Measurements from ENCODE around the gene SLC30A3. TPM values are rescaled to one million over a fixed set of nuclear protein-coding genes. Genes with fewer than 3 reads are reported as not detected.

Gene SLC30A3
- total RNA-seq, 1 donor from 2014 or later: 0.16 TPM

DNA sequence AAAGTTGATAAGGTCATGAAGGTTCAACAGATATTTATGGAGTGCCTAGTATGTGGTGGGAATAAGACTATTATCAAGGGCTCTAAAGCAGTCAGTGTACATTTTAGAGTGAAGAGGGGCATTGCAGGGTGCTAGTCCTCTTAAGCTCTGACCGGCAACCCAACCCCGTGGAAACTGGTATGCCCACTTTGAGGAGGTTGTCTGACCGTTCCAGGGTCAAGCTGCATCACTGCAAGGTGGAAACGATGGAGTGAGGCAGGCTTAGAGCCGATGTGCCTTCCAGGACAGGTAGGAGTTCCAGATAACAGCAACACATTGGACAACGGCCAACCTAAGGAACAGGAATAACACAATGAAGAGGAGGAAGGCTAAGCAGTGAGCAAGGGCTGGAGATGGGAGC lies 46.8 kb upstream of the SLC30A3 start:
- Histone ChIP-seq H3K4me3 (ENCODE audit: insufficient read depth, low read depth, low read length) (no peak overlapping the region), H4K20me1 (ENCODE audit: insufficient read depth, low read length) (peaks cover 36% of the 10 kb centered on the region), H3K9me3 (ENCODE audit: insufficient read depth, low read depth, low read length) (no peaks in the 10 kb centered on the region), H3K27me3 (ENCODE audit: insufficient read depth, low read length) (peaks cover 41% of the 10 kb centered on the region), H3K9ac (ENCODE audit: low read length) (no peak overlapping the region), H3K27ac (ENCODE audit: low read depth, low read length) (no peak overlapping the region), H3K36me3 (ENCODE audit: insufficient read depth, low read length) (no peaks in the 10 kb centered on the region), H2AFZ (ENCODE audit: low read depth, low read length) (no peak overlapping the region), H3K4me2 (ENCODE audit: low read length) (no peak overlapping the region), H3K79me2 (ENCODE audit: insufficient read depth, low read length) (no peaks in the 10 kb centered on the region), H3K4me1 (ENCODE audit: insufficient read depth, low read length) (peaks cover 3% of the 10 kb centered on the region)
- Mint-ChIP-seq H3K27ac (ENCODE audit: unreplicated experiment) (no peak overlapping the region), H3K4me3 (ENCODE audit: unreplicated experiment) (no peak overlapping the region), H3K9me3 (ENCODE audit: unreplicated experiment) (peaks cover 4% of the 10 kb centered on the region), H3K4me1 (ENCODE audit: low read depth, unreplicated experiment) (no peaks in the 10 kb centered on the region), H3K36me3 (ENCODE audit: low read depth, unreplicated experiment) (peaks cover 18% of the 10 kb centered on the region), H3K27me3 (ENCODE audit: low read depth, unreplicated experiment) (peaks cover 32% of the 10 kb centered on the region)
- DNase-seq (ENCODE audit: low read depth) (no peak), FAIRE-seq (no peak)
- TF ChIP-seq, protein P1, sequence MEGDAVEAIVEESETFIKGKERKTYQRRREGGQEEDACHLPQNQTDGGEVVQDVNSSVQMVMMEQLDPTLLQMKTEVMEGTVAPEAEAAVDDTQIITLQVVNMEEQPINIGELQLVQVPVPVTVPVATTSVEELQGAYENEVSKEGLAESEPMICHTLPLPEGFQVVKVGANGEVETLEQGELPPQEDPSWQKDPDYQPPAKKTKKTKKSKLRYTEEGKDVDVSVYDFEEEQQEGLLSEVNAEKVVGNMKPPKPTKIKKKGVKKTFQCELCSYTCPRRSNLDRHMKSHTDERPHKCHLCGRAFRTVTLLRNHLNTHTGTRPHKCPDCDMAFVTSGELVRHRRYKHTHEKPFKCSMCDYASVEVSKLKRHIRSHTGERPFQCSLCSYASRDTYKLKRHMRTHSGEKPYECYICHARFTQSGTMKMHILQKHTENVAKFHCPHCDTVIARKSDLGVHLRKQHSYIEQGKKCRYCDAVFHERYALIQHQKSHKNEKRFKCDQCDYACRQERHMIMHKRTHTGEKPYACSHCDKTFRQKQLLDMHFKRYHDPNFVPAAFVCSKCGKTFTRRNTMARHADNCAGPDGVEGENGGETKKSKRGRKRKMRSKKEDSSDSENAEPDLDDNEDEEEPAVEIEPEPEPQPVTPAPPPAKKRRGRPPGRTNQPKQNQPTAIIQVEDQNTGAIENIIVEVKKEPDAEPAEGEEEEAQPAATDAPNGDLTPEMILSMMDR (IDR thresholded peaks at IDR 0.05; ENCODE audit: insufficient read depth, low read depth, low read length): no peak
- TF ChIP-seq EZH2 (IDR thresholded peaks at IDR 0.05; ENCODE audit: insufficient read depth, low read length): no peak

DNA sequence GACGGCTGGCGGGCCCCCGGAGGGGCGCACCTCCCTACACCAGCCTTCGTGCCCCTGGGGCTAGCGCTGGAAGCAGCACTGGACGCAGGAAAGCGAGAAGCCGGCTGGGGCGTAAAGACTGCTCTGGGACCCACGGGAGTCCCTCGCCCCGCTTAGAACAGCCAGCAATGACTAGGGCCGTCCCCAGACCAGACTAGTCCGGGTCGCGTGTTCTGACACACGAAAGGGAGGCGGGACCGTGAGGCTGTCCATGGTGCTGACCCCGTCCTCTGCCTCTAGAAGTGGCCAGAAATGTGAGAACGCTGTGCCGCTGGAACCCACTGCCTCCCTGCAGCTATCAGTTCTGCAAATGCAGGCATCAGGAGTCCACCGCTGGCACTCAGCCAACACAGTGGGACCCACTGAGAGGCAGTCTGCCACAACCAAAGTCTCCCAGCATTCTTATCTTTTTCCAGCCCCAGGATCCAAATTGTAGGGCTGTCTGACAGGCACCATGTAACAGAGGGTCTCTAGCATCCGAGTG lies 45.6 kb upstream of the SLC30A3 start, which contains the start of gene UCN:
Gene UCN (minus strand): TSS at position 87 of the 523 bp plus-strand sequence. CDS start 550 bp downstream, outside the sequence.
- FAIRE-seq (no peak), DNase-seq (ENCODE audit: low read depth) (peak; percentile 21)
- Mint-ChIP-seq H3K27ac (ENCODE audit: unreplicated experiment) (no peak within 1 kb of the TSS), H3K27me3 (ENCODE audit: low read depth, unreplicated experiment) (peaks cover 36% of the 10 kb centered on the region), H3K4me3 (ENCODE audit: unreplicated experiment) (no peak within 1 kb of the TSS), H3K4me1 (ENCODE audit: low read depth, unreplicated experiment) (no peaks in the 10 kb centered on the region), H3K36me3 (ENCODE audit: low read depth, unreplicated experiment) (peaks cover 16% of the 10 kb centered on the region), H3K9me3 (ENCODE audit: unreplicated experiment) (peaks cover 4% of the 10 kb centered on the region)
- peak within 1 kb of the TSS; percentile 30 for H3K4me2 ChIP-seq (ENCODE audit: low read length)
- peaks cover 34% of the 10 kb centered on the region for H4K20me1 ChIP-seq (ENCODE audit: insufficient read depth, low read length)
- peaks cover 3% of the 10 kb centered on the region for H3K4me1 ChIP-seq (ENCODE audit: insufficient read depth, low read length)
- H3K36me3 ChIP-seq (ENCODE audit: insufficient read depth, low read length): no peaks in the 10 kb centered on the region
- TF ChIP-seq EZH2 (IDR thresholded peaks at IDR 0.05; ENCODE audit: insufficient read depth, low read length): no peak
- TF ChIP-seq, protein P1 (IDR thresholded peaks at IDR 0.05; ENCODE audit: insufficient read depth, low read depth, low read length): no peak
- peaks cover 45% of the 10 kb centered on the region for H3K27me3 ChIP-seq (ENCODE audit: insufficient read depth, low read length)
- no peaks in the 10 kb centered on the region for H3K9me3 ChIP-seq (ENCODE audit: insufficient read depth, low read depth, low read length)
- H3K79me2 ChIP-seq (ENCODE audit: insufficient read depth, low read length): no peaks in the 10 kb centered on the region
- no peak within 1 kb of the TSS for H3K9ac ChIP-seq (ENCODE audit: low read length)
- H2AFZ ChIP-seq (ENCODE audit: low read depth, low read length): no peak within 1 kb of the TSS
- no peak within 1 kb of the TSS for H3K4me3 ChIP-seq (ENCODE audit: insufficient read depth, low read depth, low read length)
- H3K27ac ChIP-seq (ENCODE audit: low read depth, low read length): no peak within 1 kb of the TSS
